Sigmoid colon (tissue), 3 donors: ENCODE results near the gene GABRR3.

Experiments used
- CTCF ChIP-seq, 4 experiments: fragments of 450-650 bp in 3 of 4; fragments of 200-600 bp in 1 of 4; IDR thresholded peaks; one replicate each; pipeline ENCODE4 v1.5.1; 2016 to 2019; ENCODE audit warnings: antibody characterized with exemption in 4 of 4, mild to moderate bottlenecking in 3 of 4, moderate library complexity in 2 of 4
- POLR2A ChIP-seq, 2 donors: fragments of 450-650 bp; IDR thresholded peaks; one replicate each; pipeline ENCODE4 v1.6.1; 2016; ENCODE audit warnings: antibody characterized with exemption in 2 of 2, mild to moderate bottlenecking in 2 of 2, moderate library complexity in 2 of 2

GRCh38 chr3:97990624-97991292, 44.4 kb downstream of the GABRR3 start:
- no peak for TF ChIP-seq CTCF (IDR thresholded peaks at IDR 0.05)
- no peak for TF ChIP-seq POLR2A (IDR thresholded peaks at IDR 0.05)
